ENCODE data around the gene SMYD3. TPM values are rescaled to one million over a fixed set of nuclear protein-coding genes. Genes with fewer than 3 reads are reported as not detected.

SMYD3 gene
- total RNA-seq, 1 experiment from 2014 or later, result 17.4 TPM

- no peak for TF ChIP-seq TCF7L2 (IDR thresholded peaks at IDR 0.05; ENCODE audit: low read depth, low read length)
- TF ChIP-seq SIN3A (IDR thresholded peaks at IDR 0.05; ENCODE audit: borderline replicate concordance, insufficient read depth, low read depth, low read length), result no peak
- TF ChIP-seq, protein P1, sequence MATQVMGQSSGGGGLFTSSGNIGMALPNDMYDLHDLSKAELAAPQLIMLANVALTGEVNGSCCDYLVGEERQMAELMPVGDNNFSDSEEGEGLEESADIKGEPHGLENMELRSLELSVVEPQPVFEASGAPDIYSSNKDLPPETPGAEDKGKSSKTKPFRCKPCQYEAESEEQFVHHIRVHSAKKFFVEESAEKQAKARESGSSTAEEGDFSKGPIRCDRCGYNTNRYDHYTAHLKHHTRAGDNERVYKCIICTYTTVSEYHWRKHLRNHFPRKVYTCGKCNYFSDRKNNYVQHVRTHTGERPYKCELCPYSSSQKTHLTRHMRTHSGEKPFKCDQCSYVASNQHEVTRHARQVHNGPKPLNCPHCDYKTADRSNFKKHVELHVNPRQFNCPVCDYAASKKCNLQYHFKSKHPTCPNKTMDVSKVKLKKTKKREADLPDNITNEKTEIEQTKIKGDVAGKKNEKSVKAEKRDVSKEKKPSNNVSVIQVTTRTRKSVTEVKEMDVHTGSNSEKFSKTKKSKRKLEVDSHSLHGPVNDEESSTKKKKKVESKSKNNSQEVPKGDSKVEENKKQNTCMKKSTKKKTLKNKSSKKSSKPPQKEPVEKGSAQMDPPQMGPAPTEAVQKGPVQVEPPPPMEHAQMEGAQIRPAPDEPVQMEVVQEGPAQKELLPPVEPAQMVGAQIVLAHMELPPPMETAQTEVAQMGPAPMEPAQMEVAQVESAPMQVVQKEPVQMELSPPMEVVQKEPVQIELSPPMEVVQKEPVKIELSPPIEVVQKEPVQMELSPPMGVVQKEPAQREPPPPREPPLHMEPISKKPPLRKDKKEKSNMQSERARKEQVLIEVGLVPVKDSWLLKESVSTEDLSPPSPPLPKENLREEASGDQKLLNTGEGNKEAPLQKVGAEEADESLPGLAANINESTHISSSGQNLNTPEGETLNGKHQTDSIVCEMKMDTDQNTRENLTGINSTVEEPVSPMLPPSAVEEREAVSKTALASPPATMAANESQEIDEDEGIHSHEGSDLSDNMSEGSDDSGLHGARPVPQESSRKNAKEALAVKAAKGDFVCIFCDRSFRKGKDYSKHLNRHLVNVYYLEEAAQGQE (IDR thresholded peaks at IDR 0.05; ENCODE audit: insufficient read depth in 1 of 2, low read depth in 2 of 2, low read length in 1 of 2), result no peak
- TF ChIP-seq POLR2AphosphoS5 (IDR thresholded peaks at IDR 0.05; ENCODE audit: low read depth, low read length), result no peak
- TF ChIP-seq, protein P2, sequence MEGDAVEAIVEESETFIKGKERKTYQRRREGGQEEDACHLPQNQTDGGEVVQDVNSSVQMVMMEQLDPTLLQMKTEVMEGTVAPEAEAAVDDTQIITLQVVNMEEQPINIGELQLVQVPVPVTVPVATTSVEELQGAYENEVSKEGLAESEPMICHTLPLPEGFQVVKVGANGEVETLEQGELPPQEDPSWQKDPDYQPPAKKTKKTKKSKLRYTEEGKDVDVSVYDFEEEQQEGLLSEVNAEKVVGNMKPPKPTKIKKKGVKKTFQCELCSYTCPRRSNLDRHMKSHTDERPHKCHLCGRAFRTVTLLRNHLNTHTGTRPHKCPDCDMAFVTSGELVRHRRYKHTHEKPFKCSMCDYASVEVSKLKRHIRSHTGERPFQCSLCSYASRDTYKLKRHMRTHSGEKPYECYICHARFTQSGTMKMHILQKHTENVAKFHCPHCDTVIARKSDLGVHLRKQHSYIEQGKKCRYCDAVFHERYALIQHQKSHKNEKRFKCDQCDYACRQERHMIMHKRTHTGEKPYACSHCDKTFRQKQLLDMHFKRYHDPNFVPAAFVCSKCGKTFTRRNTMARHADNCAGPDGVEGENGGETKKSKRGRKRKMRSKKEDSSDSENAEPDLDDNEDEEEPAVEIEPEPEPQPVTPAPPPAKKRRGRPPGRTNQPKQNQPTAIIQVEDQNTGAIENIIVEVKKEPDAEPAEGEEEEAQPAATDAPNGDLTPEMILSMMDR (IDR thresholded peaks at IDR 0.05), result no peak
- ChIA-PET POLR2A (no interaction called here), CTCF (no interaction called here)
- intact Hi-C loops (cut with micrococcal nuclease; ENCODE audit: unreplicated experiment) (no loop called here), in situ Hi-C loops (cut with HindIII; ENCODE audit: low pct_unique_long_range_greater_than_20kb, low sequenced_read_pairs) (no loop called here)
- Histone ChIP-seq H3K27me3 (ENCODE audit: control insufficient read depth, insufficient read depth, low read length) (no peaks in the 10 kb centered on the region), H3K27ac (ENCODE audit: low read length) (no peak overlapping the region), H3K4me3 (ENCODE audit: low read depth in 2 of 2, low read length in 2 of 2) (no peak overlapping the region), H3K36me3 (ENCODE audit: control insufficient read depth, insufficient read depth, low read length) (no peaks in the 10 kb centered on the region), H3K4me1 (ENCODE audit: control insufficient read depth, insufficient read depth, low read length) (no peaks in the 10 kb centered on the region), H3K9me3 (ENCODE audit: control insufficient read depth, insufficient read depth, low read depth, low read length) (no peaks in the 10 kb centered on the region)
- DNase-seq (ENCODE audit: low read depth, low spot score), result no peak
- BruUV-seq (replicated peaks), result no TSS peak
- no peak for ATAC-seq
Measured at GRCh38 chr1:245896258-245896657, 610.8 kb downstream of the SMYD3 start.

GRCh38 chr1:245895455-245895959 lies 611.6 kb downstream of the SMYD3 start:
- in situ Hi-C loops (cut with HindIII; ENCODE audit: low pct_unique_long_range_greater_than_20kb, low sequenced_read_pairs), result no loop called here
- H3K4me1 ChIP-seq (ENCODE audit: control insufficient read depth, insufficient read depth, low read length), result no peaks in the 10 kb centered on the region
- DNase-seq (ENCODE audit: low read depth, low spot score) (no peak), ATAC-seq (no peak)
- TF ChIP-seq POLR2AphosphoS5 (IDR thresholded peaks at IDR 0.05; ENCODE audit: low read depth, low read length), result no peak
- TF ChIP-seq, protein P1 (IDR thresholded peaks at IDR 0.05; ENCODE audit: insufficient read depth in 1 of 2, low read depth in 2 of 2, low read length in 1 of 2), result no peak
- H3K27me3 ChIP-seq (ENCODE audit: control insufficient read depth, insufficient read depth, low read length), result no peaks in the 10 kb centered on the region
- ChIA-PET CTCF (no interaction called here), POLR2A (no interaction called here)
- H3K27ac ChIP-seq (ENCODE audit: low read length), result no peak overlapping the region
- H3K36me3 ChIP-seq (ENCODE audit: control insufficient read depth, insufficient read depth, low read length), result no peaks in the 10 kb centered on the region
- no peak overlapping the region for H3K4me3 ChIP-seq (ENCODE audit: low read depth in 2 of 2, low read length in 2 of 2)
- intact Hi-C loops (cut with micrococcal nuclease; ENCODE audit: unreplicated experiment), result no loop called here
- H3K9me3 ChIP-seq (ENCODE audit: control insufficient read depth, insufficient read depth, low read depth, low read length), result no peaks in the 10 kb centered on the region
- BruUV-seq (replicated peaks), result no TSS peak

Measured in Panc1 (cell line).